HepG2 (cell line): Measurements from ENCODE around the gene CX3CR1.

Experiments
- AGO1 ChIP-seq: fragments of 200-400 bp; formaldehyde crosslinking; IDR thresholded peaks from 2 replicates; pipeline ENCODE4 v1.6.1; 2017; ENCODE audit warnings: mild to moderate bottlenecking, low read depth, low read length, moderate library complexity; ENCODE audit not compliant: poor library complexity, severe bottlenecking
- ATF2 ChIP-seq: sonication (generic); formaldehyde crosslinking; IDR thresholded peaks from 2 replicates; pipeline ENCODE4 v1.4.0; 2020; ENCODE audit warnings: missing genetic modification reagents
- CHD2 ChIP-seq: IDR thresholded peaks from 2 replicates; pipeline ENCODE4 v1.6.1; 2011; ENCODE audit warnings: low read depth, low read length, improper control_type of control experiment
- ELF4 ChIP-seq: sonication (generic); formaldehyde crosslinking; IDR thresholded peaks from 2 replicates; pipeline ENCODE4 v1.5.0; 2020; ENCODE audit warnings: missing genetic modification reagents, mild to moderate bottlenecking, moderate library complexity, borderline replicate concordance
- HOMEZ ChIP-seq: IDR thresholded peaks from 2 replicates; pipeline ENCODE4 v1.6.1; 2016; ENCODE audit warnings: low read depth
- HOXA5 ChIP-seq: sonication (generic); formaldehyde crosslinking; IDR thresholded peaks from 2 replicates; pipeline ENCODE4 v1.4.0; 2020; ENCODE audit warnings: missing genetic modification reagents
- MYC ChIP-seq: sonication (generic); formaldehyde crosslinking; IDR thresholded peaks from 2 replicates; pipeline ENCODE4 v1.9.0; 2021; ENCODE audit warnings: missing genetic modification reagents, borderline replicate concordance
- NCOA1 ChIP-seq: sonication (generic); formaldehyde crosslinking; IDR thresholded peaks from 2 replicates; pipeline ENCODE4 v1.9.0; 2021; ENCODE audit warnings: missing genetic modification reagents
- RAD51 ChIP-seq: fragments of 450-650 bp; IDR thresholded peaks from 2 replicates; pipeline ENCODE4 v1.6.1; 2016; ENCODE audit warnings: borderline replicate concordance
- RNF2 ChIP-seq: fragments of 450-650 bp; conservative IDR thresholded peaks from 2 replicates; pipeline ENCODE4 v1.6.1; 2016; ENCODE audit warnings: low read depth
- SYNCRIP ChIP-seq: fragments of 200-400 bp; formaldehyde crosslinking; IDR thresholded peaks from 2 replicates; pipeline ENCODE4 v1.6.1; 2018; ENCODE audit warnings: mild to moderate bottlenecking, low read depth, low read length; ENCODE audit not compliant: insufficient read depth
- ZNF10 ChIP-seq: sonication (generic); formaldehyde crosslinking; IDR thresholded peaks from 2 replicates; pipeline ENCODE4 v1.4.0; 2020; ENCODE audit warnings: mild to moderate bottlenecking, low read depth, missing genetic modification reagents, borderline replicate concordance
- TF ChIP-seq, protein P1 (sequence below): sonication (generic); formaldehyde crosslinking; IDR thresholded peaks from 2 replicates; pipeline ENCODE4 v1.4.0; 2020; ENCODE audit warnings: mild to moderate bottlenecking, missing genetic modification reagents
- TF ChIP-seq, protein P2 (sequence below): sonication (generic); formaldehyde crosslinking; IDR thresholded peaks from 2 replicates; pipeline ENCODE4 v1.5.0; 2020; ENCODE audit warnings: mild to moderate bottlenecking, missing genetic modification reagents, moderate library complexity

DNA sequence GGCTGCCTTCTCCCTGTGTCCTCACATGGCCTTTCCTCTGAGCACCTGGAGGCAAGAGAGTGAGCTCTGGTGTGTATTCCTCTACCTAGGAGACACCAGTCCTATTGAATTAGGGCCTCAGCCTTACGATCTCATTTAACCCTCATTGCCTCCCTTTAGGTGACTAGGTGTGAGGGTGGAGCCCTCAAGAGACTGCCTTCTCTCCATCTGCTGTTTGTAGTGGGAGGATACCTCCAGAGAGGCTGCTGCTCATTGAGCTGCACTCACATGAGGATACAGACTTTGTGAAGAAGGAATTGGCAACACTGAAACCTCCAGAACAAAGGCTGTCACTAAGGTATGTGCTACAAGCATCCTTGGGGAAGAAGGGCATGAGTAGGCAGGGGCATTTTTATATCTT is 49.7 kb upstream of the CX3CR1 start, which contains the start of gene CCR8:
- TF ChIP-seq HOMEZ (CRISPR knock-in tag) (no peak), NCOA1 (CRISPR knock-in tag) (no peak), HOXA5 (CRISPR knock-in tag) (no peak), ATF2 (CRISPR knock-in tag) (no peak), RNF2 (no peak), ELF4 (CRISPR knock-in tag) (no peak), CHD2 (no peak), ZNF10 (CRISPR knock-in tag) (no peak), AGO1 (no peak), MYC (CRISPR knock-in tag) (no peak), SYNCRIP (no peak), RAD51 (no peak)
- TF ChIP-seq, protein P1, sequence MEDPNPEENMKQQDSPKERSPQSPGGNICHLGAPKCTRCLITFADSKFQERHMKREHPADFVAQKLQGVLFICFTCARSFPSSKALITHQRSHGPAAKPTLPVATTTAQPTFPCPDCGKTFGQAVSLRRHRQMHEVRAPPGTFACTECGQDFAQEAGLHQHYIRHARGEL (CRISPR knock-in tag): no peak
- TF ChIP-seq, protein P2, sequence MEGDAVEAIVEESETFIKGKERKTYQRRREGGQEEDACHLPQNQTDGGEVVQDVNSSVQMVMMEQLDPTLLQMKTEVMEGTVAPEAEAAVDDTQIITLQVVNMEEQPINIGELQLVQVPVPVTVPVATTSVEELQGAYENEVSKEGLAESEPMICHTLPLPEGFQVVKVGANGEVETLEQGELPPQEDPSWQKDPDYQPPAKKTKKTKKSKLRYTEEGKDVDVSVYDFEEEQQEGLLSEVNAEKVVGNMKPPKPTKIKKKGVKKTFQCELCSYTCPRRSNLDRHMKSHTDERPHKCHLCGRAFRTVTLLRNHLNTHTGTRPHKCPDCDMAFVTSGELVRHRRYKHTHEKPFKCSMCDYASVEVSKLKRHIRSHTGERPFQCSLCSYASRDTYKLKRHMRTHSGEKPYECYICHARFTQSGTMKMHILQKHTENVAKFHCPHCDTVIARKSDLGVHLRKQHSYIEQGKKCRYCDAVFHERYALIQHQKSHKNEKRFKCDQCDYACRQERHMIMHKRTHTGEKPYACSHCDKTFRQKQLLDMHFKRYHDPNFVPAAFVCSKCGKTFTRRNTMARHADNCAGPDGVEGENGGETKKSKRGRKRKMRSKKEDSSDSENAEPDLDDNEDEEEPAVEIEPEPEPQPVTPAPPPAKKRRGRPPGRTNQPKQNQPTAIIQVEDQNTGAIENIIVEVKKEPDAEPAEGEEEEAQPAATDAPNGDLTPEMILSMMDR: no peak
